Tibial nerve (tissue), 4 donors: ENCODE measurements around the gene STIM1. TPM values are rescaled to one million over a fixed set of nuclear protein-coding genes. Genes with fewer than 3 reads are reported as not detected.

Source experiments
- DNase-seq, 2 donors: peaks; one replicate each; pipeline ENCODE4 v3.0.0-alpha.2; 2019; ENCODE audit warnings: low spot score in 2 of 2
- H3K27ac ChIP-seq, 4 donors: fragments of 200-600 bp; sonication (generic) in 3 of 4; one replicate each; pipeline ENCODE4 v1.5.1; 2017 to 2019; ENCODE audit warnings: mild to moderate bottlenecking in 1 of 4
- H3K27me3 ChIP-seq, 2 donors: fragments of 200-600 bp; sonication (generic) in 1 of 2; one replicate each; pipeline versions ENCODE4 v1.5.1 to v1.6.0; 2017 to 2019
- H3K36me3 ChIP-seq, 3 donors: fragments of 200-600 bp; sonication (generic); one replicate each; pipeline ENCODE4 v1.5.1; 2018 to 2019
- H3K4me1 ChIP-seq, 4 donors: fragments of 200-600 bp; sonication (generic) in 3 of 4; one replicate each; pipeline ENCODE4 v1.5.1; 2017 to 2019
- H3K4me3 ChIP-seq, 4 donors: fragments of 200-600 bp; sonication (generic) in 3 of 4; one replicate each; pipeline ENCODE4 v1.5.1; 2017 to 2019; ENCODE audit warnings: mild to moderate bottlenecking in 1 of 4, moderate library complexity in 1 of 4
- H3K9me3 ChIP-seq, 4 donors: fragments of 200-600 bp; sonication (generic) in 3 of 4; one replicate each; pipeline ENCODE4 v1.5.1; 2017 to 2019
- CTCF ChIP-seq, 5 experiments: fragments of 200-600 bp in 3 of 5; fragments of 450-650 bp in 2 of 5; sonication (generic) in 3 of 5; IDR thresholded peaks; one replicate each; pipeline ENCODE4 v1.5.1; 2016 to 2019; ENCODE audit warnings: antibody characterized with exemption in 5 of 5, mild to moderate bottlenecking in 3 of 5, moderate library complexity in 2 of 5
- EP300 ChIP-seq, 2 donors: sonication (generic); formaldehyde crosslinking; IDR thresholded peaks; one replicate each; pipeline ENCODE4 v1.6.1; 2017; ENCODE audit warnings: antibody characterized with exemption in 2 of 2, mild to moderate bottlenecking in 1 of 2
- POLR2A ChIP-seq, 2 donors: fragments of 450-650 bp; IDR thresholded peaks; one replicate each; pipeline ENCODE4 v1.6.1; 2017; ENCODE audit warnings: antibody characterized with exemption in 2 of 2, mild to moderate bottlenecking in 2 of 2, moderate library complexity in 2 of 2
- WGBS, 2 donors: methylation state at CpG; one replicate each; pipeline ENCODE4 v1.1.5; 2018; 5-methylcytosine and 5-hydroxymethylcytosine counted together
- total RNA-seq, 4 donors: library from RNA; depleted of rRNA; stranded (reverse); fragments of >200 nt; gene quantifications; one replicate each; pipeline ENCODE4 v1.1.0, GENCODE V29; 2016

STIM1 gene
- total RNA-seq, 4 donors from 2014 or later, result 51.3 to 70.1 (median 59.8) TPM

GRCh38 chr11:3926458-3927095, 71.1 kb downstream of the STIM1 start:
- Histone ChIP-seq H3K27me3 (no peaks in the 10 kb centered on the region), H3K27ac (no peak overlapping the region), H3K4me3 (no peak overlapping the region), H3K36me3 (no peaks in the 10 kb centered on the region), H3K9me3 (no peaks in the 10 kb centered on the region), H3K4me1 (peaks cover 0 to 8% (median 0%) of the 10 kb centered on the region in 4 donors)
- no peak for DNase-seq
- TF ChIP-seq EP300 (IDR thresholded peaks at IDR 0.05), result no peak

- WGBS, 2 donors, result 77 to 85% methylated on average over 6 of the region's 6 CpGs
- Histone ChIP-seq H3K27ac (no peak overlapping the region), H3K4me1 (peaks cover 0 to 8% (median 0%) of the 10 kb centered on the region in 4 donors)
These were observed 71.8 kb downstream of the STIM1 start for GRCh38 chr11:3927129-3927796.

GRCh38 chr11:3929232-3929631, 73.8 kb downstream of the STIM1 start:
- DNase-seq, result no peak
- WGBS, 2 donors, result 46 to 80% methylated on average over 1 of the region's 1 CpG
- no peak for TF ChIP-seq EP300 (IDR thresholded peaks at IDR 0.05)
- TF ChIP-seq POLR2A (IDR thresholded peaks at IDR 0.05), result no peak
- no peak for TF ChIP-seq CTCF (IDR thresholded peaks at IDR 0.05)
- Histone ChIP-seq H3K27me3 (no peaks in the 10 kb centered on the region), H3K4me3 (no peak overlapping the region), H3K36me3 (no peaks in the 10 kb centered on the region), H3K9me3 (no peaks in the 10 kb centered on the region), H3K4me1 (peaks cover 0 to 8% (median 0%) of the 10 kb centered on the region in 4 donors), H3K27ac (no peak overlapping the region)

More at GRCh38 chr11:3927129-3927796, 71.8 kb downstream of the STIM1 start:
- no peak overlapping the region for H3K4me3 ChIP-seq
- no peaks in the 10 kb centered on the region for H3K9me3 ChIP-seq
- no peak for TF ChIP-seq EP300 (IDR thresholded peaks at IDR 0.05)
- TF ChIP-seq CTCF (IDR thresholded peaks at IDR 0.05), result no peak
- TF ChIP-seq POLR2A (IDR thresholded peaks at IDR 0.05), result no peak
- DNase-seq, result no peak
- no peaks in the 10 kb centered on the region for H3K36me3 ChIP-seq
- no peaks in the 10 kb centered on the region for H3K27me3 ChIP-seq

- H3K4me1 ChIP-seq, result peaks cover 0 to 8% (median 1%) of the 10 kb centered on the region in 4 donors
These were observed 74.2 kb downstream of the STIM1 start for GRCh38 chr11:3929649-3930048.

GRCh38 chr11:3932698-3933097, 77.2 kb downstream of the STIM1 start:
- no peak for DNase-seq
- WGBS, 2 donors, result 94 to 100% methylated on average over 2 of the region's 2 CpGs
- no peak overlapping the region for H3K27ac ChIP-seq
- no peaks in the 10 kb centered on the region for H3K9me3 ChIP-seq
- H3K36me3 ChIP-seq, result no peaks in the 10 kb centered on the region
- H3K4me3 ChIP-seq, result no peak overlapping the region
- H3K27me3 ChIP-seq, result no peaks in the 10 kb centered on the region
- TF ChIP-seq CTCF (IDR thresholded peaks at IDR 0.05) (no peak), EP300 (IDR thresholded peaks at IDR 0.05) (no peak), POLR2A (IDR thresholded peaks at IDR 0.05) (no peak)
- H3K4me1 ChIP-seq, result peaks cover 0 to 8% (median 3%) of the 10 kb centered on the region in 4 donors

More at GRCh38 chr11:3929649-3930048, 74.2 kb downstream of the STIM1 start:
- WGBS, 2 donors, result 74 to 76% methylated on average over 8 of the region's 8 CpGs
- H3K9me3 ChIP-seq, result no peaks in the 10 kb centered on the region
- H3K27me3 ChIP-seq, result no peaks in the 10 kb centered on the region
- no peak overlapping the region for H3K4me3 ChIP-seq
- no peak for DNase-seq
- no peak overlapping the region for H3K27ac ChIP-seq
- H3K36me3 ChIP-seq, result no peaks in the 10 kb centered on the region
- TF ChIP-seq CTCF (IDR thresholded peaks at IDR 0.05) (no peak), POLR2A (IDR thresholded peaks at IDR 0.05) (no peak), EP300 (IDR thresholded peaks at IDR 0.05) (no peak)
